HG02798 (cell line): ENCODE data around the gene NECTIN3.

Experiments
- ATAC-seq: cut with Tn5 transposase; IDR thresholded peaks from one replicate; pipeline ENCODE4 v1.9.1; 2021; ENCODE audit warnings: mild to moderate bottlenecking; ENCODE audit not compliant: unreplicated experiment, poor library complexity

The NECTIN3 gene

DNA sequence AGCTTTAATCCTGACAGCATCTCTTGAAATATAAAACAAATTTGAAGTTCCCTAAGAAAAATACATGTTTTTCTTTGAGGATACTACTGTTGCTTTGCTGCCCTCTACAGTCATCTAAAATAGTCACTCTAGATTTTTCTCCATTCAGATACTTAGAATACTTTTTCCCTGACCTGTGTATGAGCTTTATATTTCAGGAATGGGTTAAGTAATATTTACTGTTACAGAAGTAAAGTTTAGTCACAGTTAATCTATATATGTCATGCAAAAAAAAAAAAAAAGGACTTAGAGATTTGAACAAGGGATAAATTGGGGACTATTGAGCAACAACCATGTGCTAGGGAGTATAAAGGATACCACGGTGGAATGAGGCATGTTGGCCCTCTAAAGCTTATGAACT lies 8.8 kb downstream of the NECTIN3 start:
- ATAC-seq, result no peak

DNA sequence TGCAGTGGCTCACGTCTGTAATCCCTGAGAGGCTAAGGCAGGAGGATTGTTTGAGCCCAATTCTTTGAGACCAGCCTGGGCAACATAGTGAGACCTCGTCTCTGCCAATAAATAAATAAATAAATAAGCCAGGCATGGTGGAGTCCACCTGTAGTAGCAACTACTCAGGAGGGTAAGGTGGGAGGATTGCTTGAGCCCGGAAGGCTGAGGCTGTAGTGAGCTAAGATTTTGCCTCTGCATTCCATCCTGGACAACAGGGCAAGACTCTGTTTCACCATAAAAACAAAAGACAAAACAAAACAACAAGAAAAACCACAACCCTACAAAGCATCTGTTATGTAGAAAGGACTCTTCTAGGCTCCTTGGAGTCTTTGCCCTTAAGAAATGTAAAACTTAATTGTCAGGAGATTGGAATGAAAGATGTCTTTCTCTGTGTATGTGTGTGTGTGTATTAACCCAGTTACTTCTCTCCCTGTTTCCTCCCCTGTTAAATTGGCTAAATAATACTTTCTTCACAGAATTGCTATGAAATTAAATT lies 9.5 kb downstream of the NECTIN3 start:
- ATAC-seq, result no peak

GRCh38 chr3:111084911-111085310 lies 13.3 kb downstream of the NECTIN3 start:
- ATAC-seq, result no peak

- ATAC-seq, result no peak
Observed at GRCh38 chr3:111087924-111088469, 16.4 kb downstream of the NECTIN3 start.

DNA sequence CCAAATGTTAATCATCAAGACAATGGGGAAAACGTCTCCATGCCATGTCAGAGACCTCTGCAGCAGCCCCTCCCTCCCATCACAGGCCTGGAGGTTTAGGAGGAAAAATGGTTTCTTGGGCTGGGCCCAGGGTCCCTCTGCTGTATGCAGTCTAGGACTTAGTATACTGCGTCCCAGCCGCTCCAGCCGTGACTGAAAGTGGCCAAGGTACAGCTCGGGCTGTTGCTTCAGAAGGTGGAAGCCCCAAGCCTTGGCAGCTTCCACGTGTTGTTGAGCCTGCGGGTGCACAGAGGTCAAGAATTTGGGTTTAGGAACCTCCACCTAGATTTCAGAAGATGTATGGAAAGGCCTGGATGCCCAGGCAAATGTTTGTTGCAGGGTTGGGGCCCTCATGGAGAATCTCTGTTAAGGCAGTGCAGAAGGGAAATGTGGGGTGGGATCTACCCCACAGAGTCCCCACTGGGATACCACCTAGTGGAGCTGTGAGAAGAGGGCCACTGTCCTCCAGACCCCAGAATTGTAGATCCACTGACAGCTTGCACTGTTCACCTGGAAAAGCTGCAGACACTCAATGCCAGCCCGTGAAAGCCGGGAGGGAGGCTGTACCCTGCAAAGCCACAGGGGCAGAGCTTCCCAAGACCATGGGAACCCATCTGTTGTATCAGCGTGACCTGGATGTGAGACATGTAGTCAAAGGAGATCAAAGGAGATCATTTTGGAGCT lies 25.0 kb downstream of the NECTIN3 start:
- ATAC-seq, result no peak

- ATAC-seq, result no peak
Observed at GRCh38 chr3:111103807-111104206, 32.2 kb downstream of the NECTIN3 start.

GRCh38 chr3:111106993-111107661 lies 35.5 kb downstream of the NECTIN3 start:
- ATAC-seq, result no peak

DNA sequence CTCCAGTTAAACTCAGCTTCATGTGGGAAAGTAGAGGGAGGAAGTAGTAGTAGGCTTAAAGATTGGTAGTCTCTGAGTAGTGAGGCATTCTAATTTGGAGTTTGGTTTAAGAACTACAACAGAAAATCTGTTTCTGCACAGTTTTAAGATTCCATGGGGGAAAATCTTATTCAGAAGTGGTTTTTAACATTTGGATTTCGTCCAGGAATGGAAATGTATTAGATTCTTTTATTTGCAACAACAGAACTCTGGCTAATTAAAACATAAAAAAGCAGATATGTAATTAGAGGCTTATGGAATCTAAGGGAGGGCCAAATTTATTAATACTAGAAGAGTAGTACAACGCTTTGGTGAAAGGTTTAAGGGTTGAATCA lies 36.0 kb downstream of the NECTIN3 start:
- ATAC-seq, result no peak

DNA sequence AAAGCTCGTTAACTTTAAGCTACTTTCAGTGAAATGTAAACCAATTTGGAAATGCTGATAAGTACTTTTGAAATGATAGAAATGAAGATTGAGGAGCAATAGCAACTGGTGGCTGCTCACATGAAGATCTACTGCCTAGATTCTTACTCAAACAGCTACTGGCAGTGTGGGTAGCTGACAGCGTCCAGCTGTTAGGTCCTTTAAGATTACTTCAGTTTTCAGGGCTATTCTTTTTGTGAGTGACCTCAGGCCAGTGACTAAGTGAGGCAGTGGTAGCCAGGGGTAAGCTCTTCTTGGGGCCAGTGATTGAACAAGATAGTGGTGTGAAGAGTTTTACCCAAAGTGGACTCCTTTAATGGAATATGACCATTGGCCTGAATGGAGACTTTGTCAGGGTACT lies 41.3 kb downstream of the NECTIN3 start:
- no peak for ATAC-seq

GRCh38 chr3:111128884-111129283 lies 57.3 kb downstream of the NECTIN3 start:
- no peak for ATAC-seq

GRCh38 chr3:111130827-111131226 lies 59.2 kb downstream of the NECTIN3 start:
- ATAC-seq, result no peak

GRCh38 chr3:111134302-111134701 lies 62.7 kb downstream of the NECTIN3 start:
- ATAC-seq, result no peak

DNA sequence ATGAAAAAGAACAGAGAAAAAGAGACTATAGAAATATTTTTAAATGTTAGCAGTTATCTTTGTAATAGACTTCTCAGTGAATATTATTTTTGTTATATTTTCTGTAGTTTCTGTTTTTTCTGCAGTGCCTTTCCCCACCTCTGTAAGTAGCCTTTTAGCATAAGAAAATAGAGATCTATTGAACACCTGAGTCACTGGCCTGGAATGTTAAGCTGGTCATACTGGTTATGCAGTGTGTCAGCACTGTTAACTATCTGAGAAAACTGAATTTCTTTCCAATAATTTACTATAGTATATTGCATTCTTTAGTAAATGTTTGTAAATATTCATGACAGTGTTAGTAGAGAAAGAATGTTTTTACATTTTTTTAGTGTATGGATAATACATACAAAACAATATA lies 79.8 kb downstream of the NECTIN3 start:
- no peak for ATAC-seq

DNA sequence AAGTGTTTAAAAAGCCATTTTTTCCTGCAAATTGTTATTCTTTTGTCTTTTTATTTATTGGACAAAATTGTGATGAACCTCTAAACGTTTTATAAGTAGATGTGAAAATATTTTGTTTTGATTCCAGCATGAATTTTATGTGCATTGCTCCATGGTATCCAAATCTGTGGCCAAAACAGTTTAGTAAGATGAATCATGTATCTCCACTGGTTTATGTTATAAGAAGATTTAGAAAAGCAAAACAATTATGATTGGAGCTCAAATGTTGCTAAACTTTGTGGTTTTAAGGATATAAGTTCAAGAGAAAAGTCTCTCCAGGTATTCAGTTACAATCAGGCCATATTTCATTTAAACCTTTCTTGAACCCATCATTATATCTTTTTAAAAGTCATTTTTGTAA lies 80.9 kb downstream of the NECTIN3 start:
- no peak for ATAC-seq

DNA sequence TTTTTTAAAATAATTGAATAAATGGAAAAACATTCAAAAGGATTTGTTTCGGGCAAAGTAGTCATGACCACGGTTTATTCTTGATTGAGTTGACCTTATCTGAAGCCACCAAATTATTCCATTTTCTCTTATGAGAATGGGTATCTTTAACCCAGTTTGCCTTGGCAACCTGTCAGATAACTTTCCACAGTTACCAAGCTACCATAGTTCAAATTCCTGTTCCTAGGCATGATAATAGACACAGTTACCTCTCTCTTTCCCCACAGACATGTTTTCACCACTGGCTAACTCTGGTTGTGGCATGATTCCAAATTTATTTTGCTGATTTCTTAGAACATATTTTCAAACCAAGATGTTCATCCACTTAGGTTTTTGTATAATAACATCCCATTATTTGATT lies 84.9 kb downstream of the NECTIN3 start:
- no peak for ATAC-seq

- no peak for ATAC-seq
Observed at GRCh38 chr3:111159391-111159790, 87.8 kb downstream of the NECTIN3 start.

DNA sequence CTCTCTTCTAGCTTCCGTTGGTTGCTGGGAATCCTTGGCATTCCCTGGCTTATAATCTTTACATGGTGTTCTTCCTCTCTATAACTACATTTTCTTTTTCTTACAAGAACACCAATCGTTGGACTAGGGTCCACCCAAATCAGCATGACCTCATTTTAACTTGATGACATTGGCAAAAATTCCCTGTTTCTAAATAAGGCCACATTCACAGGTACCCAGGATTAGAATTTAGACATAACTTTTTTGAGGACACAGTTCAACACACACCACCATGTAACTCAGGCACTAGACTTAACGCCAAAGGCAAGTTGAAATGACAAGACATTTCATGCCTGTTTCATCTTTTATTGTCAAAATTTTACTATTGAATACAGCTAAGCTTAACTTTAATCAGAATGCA lies 93.0 kb downstream of the NECTIN3 start:
- ATAC-seq, result no peak

DNA sequence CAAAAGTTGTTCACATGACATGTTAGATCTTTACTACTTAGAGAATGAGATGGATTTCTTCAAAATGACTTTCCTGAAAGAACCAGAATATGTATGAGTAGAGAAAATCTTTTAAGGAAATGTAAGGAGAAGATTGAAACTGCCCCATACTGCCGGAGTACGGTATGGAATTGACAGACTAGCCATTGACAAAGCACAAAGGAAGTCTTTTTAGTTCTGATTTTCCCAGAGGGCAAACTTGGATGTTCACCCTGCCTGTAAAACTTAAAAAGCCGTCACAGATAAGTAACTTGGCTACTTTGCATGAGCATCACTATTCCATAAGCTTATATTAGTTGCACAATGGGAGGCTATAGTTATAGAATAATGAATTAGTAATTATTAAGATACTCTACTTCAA lies 93.8 kb downstream of the NECTIN3 start:
- no peak for ATAC-seq

- no peak for ATAC-seq
Observed at GRCh38 chr3:111173328-111173900, 101.8 kb downstream of the NECTIN3 start.

DNA sequence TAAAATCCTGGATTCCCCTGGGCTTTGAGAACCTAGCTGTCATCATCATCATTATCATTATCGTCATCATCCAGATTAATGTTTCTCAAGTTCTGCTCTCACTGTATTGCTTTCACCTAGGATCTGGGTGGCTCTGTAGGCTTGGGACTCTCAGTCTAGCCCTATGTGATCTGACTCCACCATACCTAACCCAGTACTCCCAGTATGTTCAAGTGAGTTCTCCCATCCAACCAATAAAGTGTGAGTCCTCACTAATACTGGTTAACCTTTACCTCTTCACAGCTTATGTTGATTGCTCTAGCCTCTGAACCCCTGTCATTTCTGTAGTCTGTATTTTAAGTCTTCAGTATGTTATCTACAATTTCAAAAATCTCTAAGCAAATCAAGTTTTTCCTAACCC lies 102.3 kb downstream of the NECTIN3 start:
- ATAC-seq, result no peak

DNA sequence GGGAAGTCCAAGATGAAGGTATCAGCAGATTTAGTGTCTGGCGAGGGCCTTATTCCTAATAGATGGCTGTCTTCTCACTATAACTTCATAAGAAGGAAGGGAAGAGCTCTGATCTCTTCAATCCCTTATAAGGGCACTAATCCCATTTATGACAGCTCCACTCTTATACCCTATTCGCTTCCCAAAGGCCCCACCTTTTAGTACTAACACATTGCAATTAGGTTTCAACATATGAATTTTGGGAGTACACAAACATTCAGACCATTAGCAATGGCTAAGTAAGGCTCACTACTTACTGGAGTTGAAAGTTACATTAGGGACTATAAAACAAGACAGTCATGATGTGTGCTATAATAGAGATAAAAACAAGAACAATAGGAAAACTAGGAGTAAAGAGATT lies 118.9 kb downstream of the NECTIN3 start:
- no peak for ATAC-seq
